ENCODE results near the gene GIPR. TPM values are rescaled to one million over a fixed set of nuclear protein-coding genes. Genes with fewer than 3 reads are reported as not detected.
"Not testable (repeated sequence)": the region's sequence is repeated elsewhere in the genome, so short reads cannot be mapped to it uniquely, and the experiment has no call there.

GIPR gene
- 0.18 TPM for total RNA-seq

- ATAC-seq (peak; percentile 13), DNase-seq (ENCODE audit: low spot score) (no peak)
These were observed at the start of gene GIPR for GRCh38 chr19:45667620-45668341. GIPR (plus strand) TSS chr19:45668221; CDS start chr19:45669521, 1,300 bp downstream.

- DNase-seq (ENCODE audit: low spot score): no peak
- no peak for ATAC-seq
These were observed 46.6 kb upstream of the GIPR start for GRCh38 chr19:45621389-45621788.

- ATAC-seq: no peak
These were observed 46.0 kb upstream of the GIPR start for GRCh38 chr19:45621976-45622503.

GRCh38 chr19:45623984-45624383 lies 44.0 kb upstream of the GIPR start:
- ATAC-seq: no peak
- no peak for DNase-seq (ENCODE audit: low spot score)

More at GRCh38 chr19:45621976-45622503, 46.0 kb upstream of the GIPR start:
- no peak for DNase-seq (ENCODE audit: low spot score)

- not testable (repeated sequence) for DNase-seq (ENCODE audit: low spot score); ATAC-seq
These were observed 39.8 kb upstream of the GIPR start for GRCh38 chr19:45628219-45628618.

- DNase-seq (ENCODE audit: low spot score) (no peak), ATAC-seq (no peak)
These were observed 38.3 kb upstream of the GIPR start for GRCh38 chr19:45629704-45630103.

GRCh38 chr19:45630463-45630862 lies 37.6 kb upstream of the GIPR start:
- DNase-seq (ENCODE audit: low spot score): no peak
- ATAC-seq: no peak

GRCh38 chr19:45632468-45633196 lies 35.4 kb upstream of the GIPR start:
- DNase-seq (ENCODE audit: low spot score) (peak; percentile 51), ATAC-seq (peak; percentile 51)

- DNase-seq (ENCODE audit: low spot score): no peak
- no peak for ATAC-seq
These were observed 31.7 kb upstream of the GIPR start for GRCh38 chr19:45636275-45636674.

GRCh38 chr19:45636902-45637301 lies 31.1 kb upstream of the GIPR start:
- DNase-seq (ENCODE audit: low spot score) (no peak), ATAC-seq (no peak)

- DNase-seq (ENCODE audit: low spot score) (no peak), ATAC-seq (no peak)
These were observed 29.9 kb upstream of the GIPR start for GRCh38 chr19:45637890-45638667.

- DNase-seq (ENCODE audit: low spot score) (peak; percentile 54), ATAC-seq (peak; percentile 68)
These were observed 28.9 kb upstream of the GIPR start, which contains the start of gene EML2 for GRCh38 chr19:45638930-45639729. EML2 (minus strand) TSS chr19:45639397; CDS start chr19:45639376, 21 bp downstream.

GRCh38 chr19:45640849-45641273 lies 27.2 kb upstream of the GIPR start:
- DNase-seq (ENCODE audit: low spot score) (peak; percentile 52), ATAC-seq (no peak)

- DNase-seq (ENCODE audit: low spot score) (peak; percentile 79), ATAC-seq (peak; percentile 71)
These were observed 26.5 kb upstream of the GIPR start for GRCh38 chr19:45641274-45642105.

- DNase-seq (ENCODE audit: low spot score) (peak; percentile 83), ATAC-seq (peak; percentile 67)
These were observed 24.7 kb upstream of the GIPR start for GRCh38 chr19:45643024-45643926.

- DNase-seq (ENCODE audit: low spot score) (no peak), ATAC-seq (no peak)
These were observed 23.9 kb upstream of the GIPR start for GRCh38 chr19:45643927-45644771.

- no peak for DNase-seq (ENCODE audit: low spot score)
- ATAC-seq: no peak
These were observed 22.9 kb upstream of the GIPR start for GRCh38 chr19:45645068-45645630.
